CD14-positive monocyte (primary cell): ENCODE results near the gene WASF2. TPM values are rescaled to one million over a fixed set of nuclear protein-coding genes. Genes with fewer than 3 reads are reported as not detected.

Experiments
- DNase-seq, 3 donors: peaks; one replicate each; pipeline ENCODE4 v3.0.0-alpha.2; 2011 to 2022
- H2AFZ ChIP-seq: 2 replicates; pipeline ENCODE4 v1.6.0; 2012; ENCODE audit warnings: mild to moderate bottlenecking, low read depth, low read length, inconsistent platforms; ENCODE audit not compliant: insufficient read depth, poor library complexity, severe bottlenecking
- H3K27ac ChIP-seq, 2 donors: 1 replicate in 1 of 2; 2 replicates in 1 of 2; pipeline ENCODE4 v1.5.1; 2012 to 2013; ENCODE audit warnings: low read length in 2 of 2, control low read depth in 1 of 2, inconsistent platforms in 1 of 2, low read depth in 1 of 2, mild to moderate bottlenecking in 1 of 2
- H3K27me3 ChIP-seq, 2 donors: one replicate each; pipeline versions ENCODE4 v1.6.0 to v1.6.1; 2011 to 2013; ENCODE audit warnings: low read length in 2 of 2; ENCODE audit not compliant: control insufficient read depth in 2 of 2, insufficient read depth in 2 of 2
- H3K36me3 ChIP-seq, 2 donors: replicated peaks in 1 of 2; 1 replicate in 1 of 2; 2 replicates in 1 of 2; pipeline versions ENCODE4 v1.5.1 to v1.6.1; 2012 to 2013; ENCODE audit warnings: low read length in 2 of 2, control low read depth in 1 of 2, inconsistent platforms in 1 of 2, mild to moderate bottlenecking in 1 of 2; ENCODE audit not compliant: insufficient read depth in 2 of 2, control insufficient read depth in 1 of 2
- H3K4me1 ChIP-seq, 2 donors: 1 replicate in 1 of 2; 2 replicates in 1 of 2; pipeline versions ENCODE4 v1.5.1 to v1.6.1; 2012 to 2013; ENCODE audit warnings: low read length in 2 of 2, control low read depth in 1 of 2, inconsistent platforms in 1 of 2, mild to moderate bottlenecking in 1 of 2, moderate library complexity in 1 of 2; ENCODE audit not compliant: insufficient read depth in 2 of 2, control insufficient read depth in 1 of 2
- H3K4me2 ChIP-seq: replicated peaks from 2 replicates; pipeline ENCODE3; 2012; ENCODE audit warnings: low read length, moderate library complexity, mild to moderate bottlenecking; ENCODE audit not compliant: poor library complexity, severe bottlenecking; ENCODE audit errors: extremely low read depth
- H3K4me3 ChIP-seq, 3 experiments: fragments of 200-600 bp in 1 of 3; sonication (generic) in 1 of 3; replicated peaks in 1 of 3; 1 replicate in 2 of 3; 2 replicates in 1 of 3; pipeline ENCODE4 v1.5.1; 2011 to 2013; ENCODE audit warnings: low read length in 3 of 3, mild to moderate bottlenecking in 3 of 3, control low read depth in 2 of 3, low read depth in 2 of 3, inconsistent platforms in 1 of 3, moderate library complexity in 1 of 3
- H3K79me2 ChIP-seq: 2 replicates; pipeline ENCODE4 v1.6.0; 2012; ENCODE audit warnings: mild to moderate bottlenecking, control low read depth, inconsistent platforms, low read length, moderate library complexity; ENCODE audit not compliant: insufficient read depth
- H3K9ac ChIP-seq: 2 replicates; pipeline ENCODE4 v1.6.0; 2017; ENCODE audit warnings: low read length, mild to moderate bottlenecking; ENCODE audit not compliant: insufficient read depth, poor library complexity, severe bottlenecking
- H3K9me3 ChIP-seq, 2 donors: replicated peaks in 1 of 2; 1 replicate in 1 of 2; 2 replicates in 1 of 2; pipeline versions ENCODE4 v1.5.1 to v1.6.1; 2012 to 2013; ENCODE audit warnings: low read length in 2 of 2, control low read depth in 1 of 2; ENCODE audit not compliant: control insufficient read depth in 1 of 2, insufficient read depth in 1 of 2
- H4K20me1 ChIP-seq: 2 replicates; pipeline ENCODE4 v1.6.0; 2012; ENCODE audit warnings: mild to moderate bottlenecking, low read length, control low read depth, moderate library complexity; ENCODE audit not compliant: insufficient read depth
- H3K27ac Mint-ChIP-seq, 7 donors: one replicate each; pipeline ENCODE4 v1.8.0; 2020; ENCODE audit warnings: mild to moderate bottlenecking in 7 of 7, mixed read lengths in 7 of 7, moderate library complexity in 6 of 7, inconsistent platforms in 2 of 7
- H3K27me3 Mint-ChIP-seq, 3 donors: one replicate each; pipeline ENCODE4 v1.8.0; 2021 to 2022; ENCODE audit warnings: low read depth in 3 of 3, mild to moderate bottlenecking in 3 of 3, mixed read lengths in 3 of 3, moderate library complexity in 3 of 3, inconsistent platforms in 1 of 3
- H3K36me3 Mint-ChIP-seq, 2 donors: one replicate each; pipeline ENCODE4 v1.8.0; 2020; ENCODE audit warnings: mixed read lengths in 2 of 2, inconsistent platforms in 1 of 2, mild to moderate bottlenecking in 1 of 2
- H3K4me1 Mint-ChIP-seq: one replicate; pipeline ENCODE4 v1.8.0; 2020; ENCODE audit warnings: mild to moderate bottlenecking, mixed read lengths
- H3K4me3 Mint-ChIP-seq, 2 donors: one replicate each; pipeline ENCODE4 v1.8.0; 2020; ENCODE audit warnings: mild to moderate bottlenecking in 2 of 2, mixed read lengths in 2 of 2, moderate library complexity in 1 of 2
- H3K9me3 Mint-ChIP-seq, 7 donors: one replicate each; pipeline ENCODE4 v1.8.0; 2020 to 2022; ENCODE audit warnings: mixed read lengths in 7 of 7, mild to moderate bottlenecking in 6 of 7, moderate library complexity in 6 of 7, inconsistent platforms in 2 of 7
- CTCF ChIP-seq: fragments of 200-600 bp; IDR thresholded peaks from one replicate; pipeline ENCODE4 v1.8.0; 2022; ENCODE audit warnings: antibody characterized with exemption, mild to moderate bottlenecking
- WGBS: methylation state at CpG from one replicate; pipeline ENCODE4 v1.1.5; 2013; ENCODE audit warnings: missing lambda C conversion rate; ENCODE audit not compliant: insufficient coverage; 5-methylcytosine and 5-hydroxymethylcytosine counted together
- intact Hi-C, 2 donors: fragments of 100-400 bp; cut with micrococcal nuclease; formaldehyde crosslinking; loops; one replicate each; pipeline versions ENCODE4 v1.15.0 to v1.15.1; 2023
- polyA plus RNA-seq, 3 donors: library from polyadenylated mRNA; depleted of rRNA in 1 of 3; unstranded in 2 of 3; stranded (reverse) in 1 of 3; fragments of 300-500 nt in 2 of 3; fragments of >200 nt in 1 of 3; fragmentation: Illumina TruSeq in 2 of 3; gene quantifications; 1 replicate in 2 of 3; 2 replicates in 1 of 3; pipeline ENCODE4 v1.2.3, GENCODE V29; 2012 to 2021

Gene WASF2
- polyA plus RNA-seq, 3 donors = 53.5 to 91.6 (median 86.4) TPM

DNA sequence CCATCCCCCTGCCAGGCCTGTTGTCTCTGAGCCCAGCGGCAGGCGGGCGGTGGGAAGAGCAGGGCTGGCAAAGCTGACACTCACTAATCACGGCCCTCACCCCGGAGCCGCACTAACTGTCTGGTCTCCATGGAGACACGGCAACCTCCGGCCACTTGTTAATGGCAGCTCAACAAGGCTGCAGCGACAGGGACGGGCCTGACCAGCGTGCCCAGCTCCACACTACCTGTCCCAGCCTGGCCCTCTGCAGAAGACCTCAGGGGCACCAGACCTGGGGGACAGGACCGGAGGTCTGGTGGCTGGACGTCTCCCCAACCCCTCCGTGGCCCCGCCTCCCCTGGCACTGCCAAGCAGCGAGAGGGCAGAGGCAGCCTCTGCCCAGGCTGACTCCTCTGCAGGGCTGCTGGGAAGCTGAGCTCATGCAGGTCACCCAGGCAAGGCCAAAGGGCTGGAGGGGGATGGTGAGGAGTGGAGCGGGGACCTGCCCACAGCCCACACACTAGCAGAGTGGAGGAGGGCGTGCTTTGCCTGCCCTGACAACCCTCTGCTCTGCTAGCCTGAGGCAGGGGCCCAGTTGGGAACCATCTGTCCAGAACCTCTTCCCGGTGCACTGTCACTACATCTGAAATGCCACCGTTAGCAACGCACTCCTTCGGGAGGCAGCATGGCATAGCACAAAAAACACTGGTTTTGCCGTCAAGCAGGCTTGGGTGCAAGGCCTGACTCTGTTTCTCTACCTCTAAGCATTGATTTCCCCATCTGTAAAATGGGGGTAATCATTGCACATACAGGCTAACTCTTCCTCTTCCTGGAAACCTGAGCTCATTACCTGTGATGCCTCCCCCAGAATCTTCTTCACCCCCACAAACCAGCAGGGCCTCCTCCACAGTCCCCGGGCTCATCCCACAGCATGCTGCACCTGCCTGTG, 29.6 kb upstream of the WASF2 start:
- DNase-seq = no peak
- H4K20me1 ChIP-seq = no peaks in the 10 kb centered on the region

DNA sequence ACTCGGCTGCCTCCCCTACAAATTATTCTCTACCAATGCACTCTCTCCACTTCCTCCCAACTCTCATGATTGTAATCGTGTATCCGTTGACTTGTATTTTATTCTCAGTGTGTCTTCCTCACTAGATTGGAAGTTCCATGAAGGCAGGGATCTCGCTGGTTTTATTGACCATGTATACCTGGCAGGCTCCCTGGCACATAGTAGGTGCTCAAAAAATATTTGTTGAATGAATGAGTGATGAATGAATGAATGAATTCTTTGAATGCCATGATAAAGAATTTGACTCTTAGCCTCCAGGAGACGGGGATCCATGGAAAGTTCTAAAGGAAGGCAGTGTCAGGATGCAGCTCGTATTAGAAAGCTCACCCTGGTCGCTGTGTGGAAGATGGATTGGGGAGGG, 28.8 kb upstream of the WASF2 start:
- Mint-ChIP-seq H3K4me1 (peaks cover 45% of the 10 kb centered on the region), H3K36me3 (no peaks in the 10 kb centered on the region), H3K4me3 (no peak overlapping the region), H3K9me3 (no peaks in the 10 kb centered on the region), H3K27me3 (peaks cover 0 to 15% (median 6%) of the 10 kb centered on the region in 3 donors), H3K27ac (peak overlapping the region in 3 of 7 donors; percentile 7 to 37 (median 33))
- H3K4me2 ChIP-seq = no peak overlapping the region
- WGBS = 92% methylated on average over 7 of the region's 7 CpGs
- no peaks in the 10 kb centered on the region for H3K9me3 ChIP-seq
- H3K27ac ChIP-seq = no peak overlapping the region
- no peak overlapping the region for H2AFZ ChIP-seq
- H3K4me1 ChIP-seq = peaks cover 36 to 39% of the 10 kb centered on the region in 2 donors
- H3K79me2 ChIP-seq = no peaks in the 10 kb centered on the region
- intact Hi-C loops = no loop called here
- DNase-seq = no peak
- no peak for TF ChIP-seq CTCF
- H4K20me1 ChIP-seq = no peaks in the 10 kb centered on the region
- no peaks in the 10 kb centered on the region for H3K27me3 ChIP-seq
- H3K4me3 ChIP-seq = no peak overlapping the region
- no peak overlapping the region for H3K9ac ChIP-seq
- no peaks in the 10 kb centered on the region for H3K36me3 ChIP-seq

More for the DNA sequence above, 29.6 kb upstream of the WASF2 start:
- H3K36me3 ChIP-seq = no peaks in the 10 kb centered on the region
- WGBS = 93% methylated on average over 18 of the region's 24 CpGs
- TF ChIP-seq CTCF = no peak
- no peak overlapping the region for H3K4me3 ChIP-seq
- Mint-ChIP-seq H3K27ac (no peak overlapping the region), H3K36me3 (no peaks in the 10 kb centered on the region), H3K4me3 (no peak overlapping the region), H3K4me1 (peaks cover 45% of the 10 kb centered on the region), H3K9me3 (no peaks in the 10 kb centered on the region), H3K27me3 (peaks cover 0 to 15% (median 7%) of the 10 kb centered on the region in 3 donors)
- no peak overlapping the region for H3K9ac ChIP-seq
- no peak overlapping the region for H3K27ac ChIP-seq
- intact Hi-C loops = no loop called here
- H3K27me3 ChIP-seq = no peaks in the 10 kb centered on the region
- no peak overlapping the region for H2AFZ ChIP-seq
- no peaks in the 10 kb centered on the region for H3K9me3 ChIP-seq
- H3K4me2 ChIP-seq = no peak overlapping the region
- peaks cover 37 to 40% of the 10 kb centered on the region in 2 donors for H3K4me1 ChIP-seq
- H3K79me2 ChIP-seq = no peaks in the 10 kb centered on the region
